ENCODE measurements around the gene ATRNL1. TPM values are rescaled to one million over a fixed set of nuclear protein-coding genes. Genes with fewer than 3 reads are reported as not detected.

The ATRNL1 gene
- total RNA-seq, 4 donors from 2014 or later: 3.5 to 27.2 (median 4.1) TPM

DNA sequence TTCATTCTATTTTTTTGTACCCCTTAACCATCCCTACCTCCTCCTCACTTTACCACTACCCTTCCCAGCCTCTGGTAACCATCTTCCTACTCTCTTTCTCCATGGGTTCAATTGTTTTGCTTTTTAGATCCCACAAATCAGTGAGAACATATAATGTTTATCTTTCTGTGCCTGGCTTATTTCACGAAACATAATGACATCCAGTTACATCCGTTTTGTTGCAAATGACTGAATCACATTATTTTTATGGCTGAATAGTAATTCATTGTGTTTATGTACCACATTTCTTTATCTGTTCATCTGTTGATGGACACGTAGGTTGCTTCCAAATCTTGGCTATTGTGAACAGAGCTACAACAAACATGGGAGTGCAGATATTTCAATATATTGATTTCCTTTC is 24.1 kb downstream of the ATRNL1 start:
- no peak for DNase-seq
- Histone ChIP-seq H3K4me3 (no peak overlapping the region), H3K27me3 (no peaks in the 10 kb centered on the region), H3K27ac (no peak overlapping the region), H3K36me3 (no peaks in the 10 kb centered on the region), H3K9me3 (no peaks in the 10 kb centered on the region), H3K4me1 (no peaks in the 10 kb centered on the region)
- TF ChIP-seq, protein P1, sequence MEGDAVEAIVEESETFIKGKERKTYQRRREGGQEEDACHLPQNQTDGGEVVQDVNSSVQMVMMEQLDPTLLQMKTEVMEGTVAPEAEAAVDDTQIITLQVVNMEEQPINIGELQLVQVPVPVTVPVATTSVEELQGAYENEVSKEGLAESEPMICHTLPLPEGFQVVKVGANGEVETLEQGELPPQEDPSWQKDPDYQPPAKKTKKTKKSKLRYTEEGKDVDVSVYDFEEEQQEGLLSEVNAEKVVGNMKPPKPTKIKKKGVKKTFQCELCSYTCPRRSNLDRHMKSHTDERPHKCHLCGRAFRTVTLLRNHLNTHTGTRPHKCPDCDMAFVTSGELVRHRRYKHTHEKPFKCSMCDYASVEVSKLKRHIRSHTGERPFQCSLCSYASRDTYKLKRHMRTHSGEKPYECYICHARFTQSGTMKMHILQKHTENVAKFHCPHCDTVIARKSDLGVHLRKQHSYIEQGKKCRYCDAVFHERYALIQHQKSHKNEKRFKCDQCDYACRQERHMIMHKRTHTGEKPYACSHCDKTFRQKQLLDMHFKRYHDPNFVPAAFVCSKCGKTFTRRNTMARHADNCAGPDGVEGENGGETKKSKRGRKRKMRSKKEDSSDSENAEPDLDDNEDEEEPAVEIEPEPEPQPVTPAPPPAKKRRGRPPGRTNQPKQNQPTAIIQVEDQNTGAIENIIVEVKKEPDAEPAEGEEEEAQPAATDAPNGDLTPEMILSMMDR (IDR thresholded peaks at IDR 0.05): no peak
- TF ChIP-seq POLR2A (IDR thresholded peaks at IDR 0.05): no peak

DNA sequence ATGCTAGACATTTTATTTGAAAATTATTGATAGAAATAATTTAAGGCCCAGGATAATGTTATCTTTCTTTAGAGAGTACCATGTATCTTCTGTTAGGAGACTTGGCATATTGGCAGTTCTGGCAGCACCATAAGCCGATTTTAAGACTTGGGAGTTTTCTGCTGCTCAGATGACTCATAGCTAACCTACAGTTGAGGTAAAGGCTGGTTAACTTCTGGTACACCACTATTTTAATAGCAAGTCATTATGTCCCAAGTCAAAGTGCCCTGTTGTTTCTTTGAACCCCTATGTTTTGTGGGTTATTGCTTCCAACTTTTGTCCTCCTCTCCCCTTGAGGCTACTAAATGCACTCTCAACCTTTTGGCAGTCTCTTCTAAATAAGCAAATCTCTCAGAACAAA is 25.2 kb downstream of the ATRNL1 start:
- Histone ChIP-seq H3K4me1 (no peaks in the 10 kb centered on the region), H3K27me3 (no peaks in the 10 kb centered on the region), H3K9me3 (no peaks in the 10 kb centered on the region), H3K4me3 (no peak overlapping the region), H3K36me3 (no peaks in the 10 kb centered on the region), H3K27ac (no peak overlapping the region)
- TF ChIP-seq POLR2A (IDR thresholded peaks at IDR 0.05): no peak
- TF ChIP-seq, protein P1 (IDR thresholded peaks at IDR 0.05): no peak
- no peak for DNase-seq

DNA sequence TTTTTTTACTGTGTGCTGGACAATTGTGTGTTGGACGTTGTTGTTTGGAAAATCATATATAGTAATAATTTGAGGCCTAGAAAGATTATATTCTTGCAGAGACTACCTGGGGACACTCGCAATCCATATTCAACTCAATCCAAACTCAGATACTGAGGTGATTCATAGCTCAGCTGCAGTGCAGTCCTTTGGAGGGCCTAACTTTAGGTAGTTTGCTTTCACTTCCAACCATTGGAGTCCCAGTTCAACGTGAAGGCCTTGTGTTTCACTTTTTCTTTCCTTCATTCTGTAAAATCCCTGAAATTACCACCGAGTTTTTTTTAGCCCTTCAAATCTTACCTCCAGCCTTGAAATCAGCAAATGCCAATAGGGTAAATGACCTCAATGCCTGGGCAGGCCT is 32.3 kb downstream of the ATRNL1 start:
- H3K27ac ChIP-seq: no peak overlapping the region
- H3K36me3 ChIP-seq: no peaks in the 10 kb centered on the region
- no peak overlapping the region for H3K4me3 ChIP-seq
- H3K27me3 ChIP-seq: no peaks in the 10 kb centered on the region
- TF ChIP-seq, protein P1 (IDR thresholded peaks at IDR 0.05): no peak
- no peak for TF ChIP-seq POLR2A (IDR thresholded peaks at IDR 0.05)
- DNase-seq: no peak
- H3K9me3 ChIP-seq: no peaks in the 10 kb centered on the region
- H3K4me1 ChIP-seq: no peaks in the 10 kb centered on the region

DNA sequence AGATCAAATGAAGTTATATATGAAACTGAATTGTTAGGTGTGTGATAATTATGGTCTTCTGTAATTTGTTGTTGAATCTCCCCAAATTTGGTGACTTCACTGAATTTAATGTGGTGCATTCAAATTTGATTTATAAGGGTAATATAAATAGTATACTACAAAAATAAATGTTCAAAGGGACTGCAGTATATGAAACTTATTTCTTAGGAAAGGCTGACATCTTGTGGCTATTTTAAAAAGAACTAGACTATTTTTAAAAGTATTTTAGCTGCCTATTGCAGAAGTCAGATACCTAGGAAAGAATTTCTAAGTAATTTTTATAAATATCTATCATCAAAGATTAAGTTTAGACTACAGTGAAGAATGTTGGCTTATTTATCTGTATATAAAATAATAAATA is 36.6 kb downstream of the ATRNL1 start:
- TF ChIP-seq, protein P1 (IDR thresholded peaks at IDR 0.05): peak in 4 of 6 experiments; percentile 30 to 47 (median 40)
- no peak for TF ChIP-seq POLR2A (IDR thresholded peaks at IDR 0.05)
- Histone ChIP-seq H3K4me3 (no peak overlapping the region), H3K27ac (no peak overlapping the region), H3K27me3 (no peaks in the 10 kb centered on the region), H3K4me1 (no peaks in the 10 kb centered on the region), H3K36me3 (no peaks in the 10 kb centered on the region), H3K9me3 (no peaks in the 10 kb centered on the region)
- DNase-seq: no peak

DNA sequence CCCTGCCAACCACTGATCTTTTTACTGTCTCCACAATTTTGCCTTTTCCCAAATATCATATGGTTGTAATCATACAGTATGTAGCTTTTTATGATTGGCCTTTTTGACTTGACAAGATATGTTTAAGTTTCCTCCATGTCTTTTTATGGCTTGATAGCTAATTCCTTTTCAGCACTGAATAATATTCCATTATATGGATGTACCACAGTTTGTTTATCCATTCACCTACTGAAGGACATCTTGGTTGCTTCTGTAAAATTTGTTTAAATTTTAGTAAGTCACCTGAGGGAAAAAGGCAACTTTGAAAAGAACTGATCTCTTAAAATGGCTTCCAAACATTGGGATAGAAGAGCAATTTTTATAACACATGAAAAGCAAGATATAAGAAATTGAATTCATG is 43.5 kb downstream of the ATRNL1 start:
- Histone ChIP-seq H3K9me3 (peaks cover 0 to 4% (median 0%) of the 10 kb centered on the region in 4 donors), H3K4me3 (no peak overlapping the region), H3K27me3 (no peaks in the 10 kb centered on the region), H3K36me3 (no peaks in the 10 kb centered on the region), H3K27ac (no peak overlapping the region), H3K4me1 (no peaks in the 10 kb centered on the region)
- DNase-seq: no peak
- TF ChIP-seq POLR2A (IDR thresholded peaks at IDR 0.05): no peak
- TF ChIP-seq, protein P1 (IDR thresholded peaks at IDR 0.05): no peak

DNA sequence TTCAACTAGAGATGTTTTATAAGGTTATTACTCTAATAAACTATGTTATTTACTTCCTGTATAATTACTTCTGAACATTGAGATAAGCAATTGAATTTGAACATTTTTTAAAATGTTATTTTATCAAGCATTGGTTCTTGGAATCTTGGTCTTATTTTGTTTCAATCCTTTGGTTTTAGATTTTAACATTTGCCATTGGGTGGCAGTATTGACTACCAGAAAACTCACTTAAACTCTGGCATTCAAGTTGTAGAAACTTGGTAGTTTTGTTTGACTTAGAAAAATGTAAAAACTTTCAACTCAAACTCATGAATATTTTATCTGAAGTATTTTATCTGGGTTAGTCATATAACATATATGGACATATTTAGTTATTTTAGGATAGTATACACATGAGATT is 48.1 kb downstream of the ATRNL1 start:
- TF ChIP-seq, protein P1 (IDR thresholded peaks at IDR 0.05): peak in 3 of 6 experiments; percentile 9 to 36 (median 21)
- no peak for TF ChIP-seq POLR2A (IDR thresholded peaks at IDR 0.05)
- no peaks in the 10 kb centered on the region for H3K36me3 ChIP-seq

More for the DNA sequence above, 48.1 kb downstream of the ATRNL1 start:
- no peak for DNase-seq
- H3K4me3 ChIP-seq: no peak overlapping the region
- no peak overlapping the region for H3K27ac ChIP-seq
- H3K9me3 ChIP-seq: peaks cover 0 to 4% (median 0%) of the 10 kb centered on the region in 4 donors
- no peaks in the 10 kb centered on the region for H3K27me3 ChIP-seq
- no peaks in the 10 kb centered on the region for H3K4me1 ChIP-seq

Measured in Peyer's patch (tissue), 4 donors.